ENCODE data around the gene FOXL1.

DNA sequence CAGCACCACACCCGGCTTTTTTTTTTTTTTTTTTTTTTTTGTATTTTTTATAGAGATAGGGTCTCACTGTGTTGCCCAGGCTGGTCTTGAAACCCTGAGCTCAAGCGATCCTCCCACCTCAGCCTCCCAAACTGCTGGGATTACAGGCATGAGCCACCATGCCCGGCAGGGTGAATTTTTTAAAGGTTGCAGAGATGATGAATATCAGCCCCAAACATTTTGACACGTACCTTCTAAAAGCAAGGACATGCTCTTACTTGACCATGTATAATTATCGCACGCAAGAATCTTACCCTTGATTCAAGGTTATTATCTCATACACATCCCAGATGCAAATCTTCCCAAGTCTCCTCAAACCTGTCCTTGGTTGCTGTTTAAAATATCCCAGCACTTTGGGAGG, 16.0 kb upstream of the FOXL1 start:
- TF ChIP-seq, protein P1, sequence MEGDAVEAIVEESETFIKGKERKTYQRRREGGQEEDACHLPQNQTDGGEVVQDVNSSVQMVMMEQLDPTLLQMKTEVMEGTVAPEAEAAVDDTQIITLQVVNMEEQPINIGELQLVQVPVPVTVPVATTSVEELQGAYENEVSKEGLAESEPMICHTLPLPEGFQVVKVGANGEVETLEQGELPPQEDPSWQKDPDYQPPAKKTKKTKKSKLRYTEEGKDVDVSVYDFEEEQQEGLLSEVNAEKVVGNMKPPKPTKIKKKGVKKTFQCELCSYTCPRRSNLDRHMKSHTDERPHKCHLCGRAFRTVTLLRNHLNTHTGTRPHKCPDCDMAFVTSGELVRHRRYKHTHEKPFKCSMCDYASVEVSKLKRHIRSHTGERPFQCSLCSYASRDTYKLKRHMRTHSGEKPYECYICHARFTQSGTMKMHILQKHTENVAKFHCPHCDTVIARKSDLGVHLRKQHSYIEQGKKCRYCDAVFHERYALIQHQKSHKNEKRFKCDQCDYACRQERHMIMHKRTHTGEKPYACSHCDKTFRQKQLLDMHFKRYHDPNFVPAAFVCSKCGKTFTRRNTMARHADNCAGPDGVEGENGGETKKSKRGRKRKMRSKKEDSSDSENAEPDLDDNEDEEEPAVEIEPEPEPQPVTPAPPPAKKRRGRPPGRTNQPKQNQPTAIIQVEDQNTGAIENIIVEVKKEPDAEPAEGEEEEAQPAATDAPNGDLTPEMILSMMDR (IDR thresholded peaks at IDR 0.05), result no peak
- TF ChIP-seq EP300 (IDR thresholded peaks at IDR 0.05), result no peak
- TF ChIP-seq POLR2AphosphoS5 (IDR thresholded peaks at IDR 0.05), result no peak
- TF ChIP-seq POLR2A (IDR thresholded peaks at IDR 0.05), result no peak

All from suprapubic skin (tissue), 4 donors.